HepG2 (cell line): Measurements from ENCODE around the gene CAD. TPM values are rescaled to one million over a fixed set of nuclear protein-coding genes. Genes with fewer than 3 reads are reported as not detected.

Source experiments
- AFF4 ChIP-seq: sonication (generic); formaldehyde crosslinking; IDR thresholded peaks from 2 replicates; pipeline ENCODE4 v1.4.0; 2020; ENCODE audit warnings: missing genetic modification reagents
- CAMTA2 ChIP-seq: sonication (generic); formaldehyde crosslinking; IDR thresholded peaks from 2 replicates; pipeline ENCODE4 v1.4.0; 2020; ENCODE audit warnings: mild to moderate bottlenecking, missing genetic modification reagents, borderline replicate concordance
- FIP1L1 ChIP-seq: fragments of 200-400 bp; formaldehyde crosslinking; IDR thresholded peaks from 2 replicates; pipeline ENCODE4 v1.6.1; 2018; ENCODE audit warnings: low read depth, mild to moderate bottlenecking, low read length, moderate library complexity, borderline replicate concordance; ENCODE audit not compliant: insufficient read depth
- FOXC1 ChIP-seq: sonication (generic); formaldehyde crosslinking; IDR thresholded peaks from 2 replicates; pipeline ENCODE4 v1.8.0; 2022; ENCODE audit warnings: mild to moderate bottlenecking, missing genetic modification reagents, borderline replicate concordance
- HNF1A ChIP-seq, 2 experiments: sonication (generic) in 1 of 2; formaldehyde crosslinking in 1 of 2; IDR thresholded peaks; 2 replicates each; pipeline versions ENCODE4 v1.4.0 to v1.6.1; 2016 to 2020; ENCODE audit warnings: borderline replicate concordance in 1 of 2, low read depth in 1 of 2, mild to moderate bottlenecking in 1 of 2, missing genetic modification reagents in 1 of 2
- MEIS1 ChIP-seq: sonication (generic); formaldehyde crosslinking; IDR thresholded peaks from 2 replicates; pipeline ENCODE4 v1.9.0; 2021; ENCODE audit warnings: mild to moderate bottlenecking, missing genetic modification reagents, moderate library complexity, borderline replicate concordance
- MEIS2 ChIP-seq: sonication (generic); formaldehyde crosslinking; IDR thresholded peaks from 2 replicates; pipeline ENCODE4 v1.9.0; 2021; ENCODE audit warnings: mild to moderate bottlenecking, missing genetic modification reagents
- RAD51 ChIP-seq: fragments of 450-650 bp; IDR thresholded peaks from 2 replicates; pipeline ENCODE4 v1.6.1; 2016; ENCODE audit warnings: borderline replicate concordance
- SOX6 ChIP-seq, 2 experiments: fragments of 450-650 bp in 1 of 2; sonication (generic) in 1 of 2; formaldehyde crosslinking in 1 of 2; IDR thresholded peaks; 2 replicates each; pipeline versions ENCODE4 v1.4.0 to v1.6.1; 2017 to 2020; ENCODE audit warnings: antibody characterized with exemption in 1 of 2, mild to moderate bottlenecking in 1 of 2, missing genetic modification reagents in 1 of 2
- ZNF20 ChIP-seq: sonication (generic); formaldehyde crosslinking; IDR thresholded peaks from 2 replicates; pipeline ENCODE4 v1.4.0; 2020; ENCODE audit warnings: mild to moderate bottlenecking, moderate library complexity, missing genetic modification reagents
- ZNF232 ChIP-seq: sonication (generic); formaldehyde crosslinking; IDR thresholded peaks from 2 replicates; pipeline ENCODE4 v1.4.0; 2020; ENCODE audit warnings: missing genetic modification reagents, borderline replicate concordance
- ZNF564 ChIP-seq: sonication (generic); formaldehyde crosslinking; IDR thresholded peaks from 2 replicates; pipeline ENCODE4 v1.8.1; 2023; ENCODE audit warnings: mild to moderate bottlenecking, missing genetic modification reagents
- ZSCAN22 ChIP-seq: sonication (generic); formaldehyde crosslinking; IDR thresholded peaks from 2 replicates; pipeline ENCODE4 v1.4.0; 2020; ENCODE audit warnings: mild to moderate bottlenecking, missing genetic modification reagents
- polyA plus RNA-seq, 8 experiments: library from polyadenylated mRNA; depleted of rRNA in 3 of 8; stranded (reverse) in 7 of 8; unstranded in 1 of 8; fragments of >200 nt; fragmentation: Illumina TruSeq in 4 of 8; extraction: Trizol in 4 of 8; gene quantifications; 2 replicates each; pipeline versions ENCODE4 v1.2.1 to v1.2.3, GENCODE V29; 2011 to 2016; ENCODE audit warnings: low read depth in 4 of 8, missing spikeins in 1 of 8, mixed read lengths in 1 of 8; ENCODE audit not compliant: insufficient read depth in 1 of 8
- total RNA-seq, 5 experiments: library from RNA; depleted of rRNA; stranded (reverse); fragments of >200 nt; fragmentation: Illumina TruSeq; extraction: Trizol; gene quantifications; 2 replicates each; pipeline ENCODE4 v1.2.3, GENCODE V29; 2016; ENCODE audit warnings: low read depth in 1 of 5
- TF ChIP-seq, protein P1 (sequence below): IDR thresholded peaks from 2 replicates; pipeline ENCODE4 v1.6.1; 2016; ENCODE audit warnings: missing biosample characterization, missing genetic modification reagents, low read depth
- TF ChIP-seq, protein P2 (sequence below), 2 experiments: fragments of 450-650 bp in 1 of 2; sonication (generic) in 1 of 2; formaldehyde crosslinking; IDR thresholded peaks; 2 replicates each; pipeline versions ENCODE4 v1.5.0 to v1.8.0; 2020 to 2022; ENCODE audit warnings: mild to moderate bottlenecking in 1 of 2, missing genetic modification reagents in 1 of 2

CAD gene
- total and polyA plus RNA-seq, 2 of the 13 experiments (the other 11 are each of a cell fraction or from before 2014, with no cell fraction given) = 21.7 to 37.0 TPM

GRCh38 chr2:27185331-27186026, 31.7 kb upstream of the CAD start (continued):
- TF ChIP-seq, protein P1, sequence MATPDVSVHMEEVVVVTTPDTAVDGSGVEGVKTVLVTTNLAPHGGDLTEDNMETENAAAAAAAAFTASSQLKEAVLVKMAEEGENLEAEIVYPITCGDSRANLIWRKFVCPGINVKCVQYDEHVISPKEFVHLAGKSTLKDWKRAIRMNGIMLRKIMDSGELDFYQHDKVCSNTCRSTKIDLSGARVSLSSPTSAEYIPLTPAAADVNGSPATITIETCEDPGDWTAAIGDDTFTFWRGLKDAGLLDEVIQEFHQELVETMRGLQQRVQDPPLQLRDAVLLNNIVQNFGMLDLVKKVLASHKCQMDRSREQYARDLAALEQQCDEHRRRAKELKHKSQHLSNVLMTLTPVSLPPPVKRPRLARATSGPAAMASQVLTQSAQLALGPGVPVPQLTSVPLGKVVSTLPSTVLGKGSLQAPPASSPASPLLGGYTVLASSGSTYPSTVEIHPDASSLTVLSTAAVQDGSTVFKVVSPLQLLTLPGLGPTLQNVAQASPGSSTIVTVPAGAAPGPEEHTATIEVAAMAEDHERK (CRISPR knock-in tag) = no peak
- TF ChIP-seq MEIS2 (CRISPR knock-in tag) (peak; percentile 69; the same call in 1 of the 2 replicates), MEIS1 (CRISPR knock-in tag) (peak; percentile 27; the same call in 1 of the 2 replicates), ZNF564 (CRISPR knock-in tag) (no peak), CAMTA2 (CRISPR knock-in tag) (no peak), RAD51 (no peak), ZSCAN22 (CRISPR knock-in tag) (no peak), HNF1A (IDR thresholded peaks at IDR 0.05; ENCODE audit: low read depth) (no peak), HNF1A (CRISPR knock-in tag; IDR thresholded peaks at IDR 0.05; ENCODE audit: borderline replicate concordance) (no peak), FIP1L1 (no peak), FOXC1 (CRISPR knock-in tag) (no peak), AFF4 (CRISPR knock-in tag) (no peak; the same call in 1 of the 2 replicates), ZNF20 (CRISPR knock-in tag) (no peak), ZNF232 (CRISPR knock-in tag) (no peak), SOX6 (IDR thresholded peaks at IDR 0.05) (no peak), SOX6 (CRISPR knock-in tag; IDR thresholded peaks at IDR 0.05) (0 out of 2 replicates have a peak, but pooled peaks have one; percentile 20)
- TF ChIP-seq, protein P2, sequence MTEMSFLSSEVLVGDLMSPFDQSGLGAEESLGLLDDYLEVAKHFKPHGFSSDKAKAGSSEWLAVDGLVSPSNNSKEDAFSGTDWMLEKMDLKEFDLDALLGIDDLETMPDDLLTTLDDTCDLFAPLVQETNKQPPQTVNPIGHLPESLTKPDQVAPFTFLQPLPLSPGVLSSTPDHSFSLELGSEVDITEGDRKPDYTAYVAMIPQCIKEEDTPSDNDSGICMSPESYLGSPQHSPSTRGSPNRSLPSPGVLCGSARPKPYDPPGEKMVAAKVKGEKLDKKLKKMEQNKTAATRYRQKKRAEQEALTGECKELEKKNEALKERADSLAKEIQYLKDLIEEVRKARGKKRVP (CRISPR knock-in tag; IDR thresholded peaks at IDR 0.05) = 0 out of 4 replicates have a peak, but pooled peaks of 1 of the 2 experiments have one; percentile 25
